NT2/D1 (cell line): ENCODE results near the gene ACAD8.

ENCODE experiments used
- SUZ12 ChIP-seq: IDR thresholded peaks from 2 replicates; pipeline ENCODE4 v1.6.1; 2011; ENCODE audit not compliant: insufficient read length, insufficient read depth; ENCODE audit errors: extremely low read depth
- YY1 ChIP-seq: IDR thresholded peaks from 2 replicates; pipeline ENCODE4 v1.6.1; 2011; ENCODE audit not compliant: insufficient read length, insufficient read depth
- ZNF274 ChIP-seq: IDR thresholded peaks from 2 replicates; pipeline ENCODE4 v1.6.1; 2011; ENCODE audit warnings: mild to moderate bottlenecking, low read depth, low read length

- no peak for TF ChIP-seq SUZ12
- TF ChIP-seq YY1: no peak
- TF ChIP-seq ZNF274: no peak
These were observed 60.0 kb downstream of the ACAD8 start for GRCh38 chr11:134313379-134313778.
